B cell (primary cell): ENCODE results near the gene MOGAT1. TPM values are rescaled to one million over a fixed set of nuclear protein-coding genes. Genes with fewer than 3 reads are reported as not detected.

Experiments used
- ATAC-seq: fragments of 200-7000 bp; cut with Tn5 transposase; one replicate; pipeline ENCODE4 v1.10.0; 2021; ENCODE audit warnings: low read depth, mild to moderate bottlenecking, moderate number of reproducible peaks, moderate library complexity
- CTCF ChIA-PET: fragments of 350-600 bp; sonication (Branson Sonifier 250); formaldehyde crosslinking; loops from one replicate; lab custom pipeline; 2021; ENCODE audit warnings: antibody characterized with exemption, inconsistent platforms; lab: Charles Lee
- POLR2A ChIA-PET: fragments of 350-600 bp; sonication (Branson Sonifier 250); formaldehyde crosslinking; loops from one replicate; lab custom pipeline; 2021; ENCODE audit warnings: antibody characterized with exemption; lab: Charles Lee
- DNase-seq: peaks from one replicate; pipeline ENCODE4 v3.0.0; 2013
- H2AFZ ChIP-seq: 2 replicates; pipeline ENCODE4 v1.6.1; 2012; ENCODE audit warnings: mild to moderate bottlenecking, low read depth, low read length; ENCODE audit not compliant: insufficient read depth, poor library complexity, severe bottlenecking
- H3K27ac ChIP-seq, 2 donors: 1 replicate in 1 of 2; 2 replicates in 1 of 2; pipeline ENCODE4 v1.5.1; 2012 to 2013; ENCODE audit warnings: low read length in 2 of 2, mild to moderate bottlenecking in 2 of 2, moderate library complexity in 1 of 2
- H3K27me3 ChIP-seq, 4 experiments: fragments of 200-600 bp in 1 of 4; sonication (generic) in 1 of 4; replicated peaks in 1 of 4; 1 replicate in 2 of 4; 2 replicates in 2 of 4; pipeline versions ENCODE4 v1.6.1 to v1.7.0; 2013 to 2016; ENCODE audit warnings: low read length in 3 of 4, mild to moderate bottlenecking in 2 of 4, mixed read lengths in 1 of 4, moderate library complexity in 1 of 4; ENCODE audit not compliant: insufficient read depth in 4 of 4, control insufficient read depth in 3 of 4; ENCODE audit errors: control extremely low read depth in 1 of 4
- H3K36me3 ChIP-seq, 2 experiments: replicated peaks in 1 of 2; 1 replicate in 1 of 2; 2 replicates in 1 of 2; pipeline versions ENCODE4 v1.6.1 to v1.7.1; 2013; ENCODE audit warnings: low read length in 1 of 2; ENCODE audit not compliant: insufficient read depth in 2 of 2, control insufficient read depth in 1 of 2; ENCODE audit errors: control extremely low read depth in 1 of 2, extremely low read depth in 1 of 2
- H3K4me1 ChIP-seq, 2 donors: fragments of 200-600 bp in 1 of 2; sonication (generic) in 1 of 2; 1 replicate in 1 of 2; 2 replicates in 1 of 2; pipeline versions ENCODE4 v1.5.1 to v1.6.1; 2013 to 2017; ENCODE audit warnings: low read length in 2 of 2; ENCODE audit not compliant: control insufficient read depth in 2 of 2, insufficient read depth in 2 of 2
- H3K4me2 ChIP-seq: replicated peaks from 2 replicates; pipeline ENCODE3; 2012; ENCODE audit warnings: mild to moderate bottlenecking, low read depth, low read length; ENCODE audit not compliant: poor library complexity, severe bottlenecking
- H3K4me3 ChIP-seq, 5 experiments: fragments of 200-600 bp in 1 of 5; sonication (generic) in 1 of 5; 1 replicate in 3 of 5; 2 replicates in 2 of 5; pipeline versions ENCODE4 v1.5.1 to v1.7.0; 2011 to 2016; ENCODE audit warnings: low read length in 4 of 5, mild to moderate bottlenecking in 4 of 5, low read depth in 2 of 5, control low read depth in 1 of 5, moderate library complexity in 1 of 5; ENCODE audit not compliant: insufficient read depth in 1 of 5; ENCODE audit errors: control extremely low read depth in 1 of 5, extremely low read depth in 1 of 5
- H3K79me2 ChIP-seq: fragments of 200-600 bp; sonication (generic); one replicate; pipeline ENCODE4 v1.6.0; 2016; ENCODE audit warnings: low read length; ENCODE audit not compliant: control insufficient read depth, insufficient read depth
- H3K9ac ChIP-seq: fragments of 200-600 bp; sonication (generic); 2 replicates; pipeline ENCODE4 v1.6.1; 2017; ENCODE audit warnings: mild to moderate bottlenecking, low read length, moderate library complexity
- H3K9me3 ChIP-seq, 3 donors: one replicate each; pipeline versions ENCODE4 v1.6.1 to v1.7.1; 2013; ENCODE audit warnings: low read length in 2 of 3; ENCODE audit not compliant: control insufficient read depth in 2 of 3, insufficient read depth in 1 of 3; ENCODE audit errors: control extremely low read depth in 1 of 3
- H4K20me1 ChIP-seq: 2 replicates; pipeline ENCODE4 v1.6.0; 2012; ENCODE audit warnings: mild to moderate bottlenecking, low read length; ENCODE audit not compliant: insufficient read depth, control insufficient read depth, poor library complexity, severe bottlenecking
- H3K27ac Mint-ChIP-seq: one replicate; pipeline ENCODE4 v1.8.0; 2021; ENCODE audit warnings: mixed read lengths
- H3K27me3 Mint-ChIP-seq: one replicate; pipeline ENCODE4 v1.8.0; 2021; ENCODE audit warnings: mixed read lengths
- H3K4me1 Mint-ChIP-seq: one replicate; pipeline ENCODE4 v1.8.0; 2021; ENCODE audit warnings: mixed read lengths
- H3K4me3 Mint-ChIP-seq: one replicate; pipeline ENCODE4 v1.8.0; 2021; ENCODE audit warnings: mixed read lengths
- H3K9me3 Mint-ChIP-seq: one replicate; pipeline ENCODE4 v1.8.0; 2022; ENCODE audit warnings: mixed read lengths; ENCODE audit not compliant: insufficient read depth
- CTCF ChIP-seq: fragments of 200-600 bp; IDR thresholded peaks from one replicate; pipeline ENCODE4 v1.8.0; 2022; ENCODE audit warnings: antibody characterized with exemption, mild to moderate bottlenecking
- EZH2 ChIP-seq: IDR thresholded peaks from 2 replicates; pipeline ENCODE4 v1.6.1; 2012; ENCODE audit warnings: borderline replicate concordance, low read depth, mild to moderate bottlenecking, moderate library complexity, low read length; ENCODE audit not compliant: insufficient read depth, poor library complexity, severe bottlenecking
- WGBS: methylation state at CpG from one replicate; pipeline ENCODE4 v1.1.5; 2013; ENCODE audit warnings: missing lambda C conversion rate; ENCODE audit not compliant: insufficient coverage; 5-methylcytosine and 5-hydroxymethylcytosine counted together
- intact Hi-C: fragments of 100-400 bp; cut with micrococcal nuclease; formaldehyde crosslinking; loops from one replicate; pipeline ENCODE4 v1.10.0; 2022
- polyA plus RNA-seq: library from polyadenylated mRNA; depleted of rRNA; stranded (reverse); fragments of >200 nt; gene quantifications from 2 replicates; pipeline ENCODE4 v1.2.3, GENCODE V29; 2012
- total RNA-seq, 2 donors: library from RNA; stranded (reverse); fragments of 120-200 nt in 1 of 2; gene quantifications; 1 replicate in 1 of 2; 2 replicates in 1 of 2; pipeline versions ENCODE4 v1.2.3 to v1.2.4, GENCODE V29; 2013 to 2022

Gene MOGAT1
- total and polyA plus RNA-seq, 2 donors (not counting 1 experiment from before 2014, with no cell fraction given), result not detected

- H2AFZ ChIP-seq, result no peak overlapping the region
- H3K4me3 Mint-ChIP-seq, result no peak overlapping the region
Measured at GRCh38 chr2:222689322-222689721, 17.9 kb downstream of the MOGAT1 start.

More at GRCh38 chr2:222689322-222689721, 17.9 kb downstream of the MOGAT1 start:
- DNase-seq (no peak), ATAC-seq (no peak)
- Histone ChIP-seq H3K36me3 (no peaks in the 10 kb centered on the region), H3K4me2 (no peak overlapping the region), H3K27ac (no peak overlapping the region), H3K9ac (no peak overlapping the region), H4K20me1 (no peaks in the 10 kb centered on the region), H3K4me1 (peaks cover 4 to 6% of the 10 kb centered on the region in 2 donors), H3K4me3 (no peak overlapping the region), H3K79me2 (no peaks in the 10 kb centered on the region), H3K9me3 (no peaks in the 10 kb centered on the region), H3K27me3 (no peaks in the 10 kb centered on the region)
- peaks cover 16% of the 10 kb centered on the region for H3K27me3 Mint-ChIP-seq
- ChIA-PET POLR2A (no interaction called here), CTCF (interaction anchor here (1.0 to 2.5 kb wide), 7 partner anchors 14 to 250 kb away, joined by 3 to 8 read pairs (median 4); partner anchors contain the start of gene FARSB)
- no peak for TF ChIP-seq CTCF
- no peak for TF ChIP-seq EZH2
- no peak overlapping the region for H3K27ac Mint-ChIP-seq
- H3K9me3 Mint-ChIP-seq, result no peaks in the 10 kb centered on the region
- no CpG with 5 or more reads among the region's 2 CpGs for WGBS
- peaks cover 5% of the 10 kb centered on the region for H3K4me1 Mint-ChIP-seq
- intact Hi-C loops, result no loop called here
